Myocyte (in vitro differentiated cells): Measurements from ENCODE around the gene PATJ. TPM values are rescaled to one million over a fixed set of nuclear protein-coding genes. Genes with fewer than 3 reads are reported as not detected.

ENCODE experiments used
- DNase-seq: peaks from one replicate; pipeline ENCODE4 v3.0.0-alpha.2; 2012; ENCODE audit warnings: low read depth
- total RNA-seq: library from RNA; depleted of rRNA; stranded (reverse); fragments of >200 nt; gene quantifications from 2 replicates; pipeline ENCODE4 v1.2.3, GENCODE V29; 2014

The PATJ gene
- total RNA-seq, 1 donor from 2014 or later, result 1.7 TPM

GRCh38 chr1:61981870-61982660 lies 239.8 kb downstream of the PATJ start:
- no peak for DNase-seq

- DNase-seq, result no peak
Measured at GRCh38 chr1:61983236-61983635, 241.0 kb downstream of the PATJ start.

- no peak for DNase-seq
Measured at GRCh38 chr1:61992257-61992656, 250.0 kb downstream of the PATJ start.

GRCh38 chr1:61993331-61993961 lies 251.2 kb downstream of the PATJ start:
- DNase-seq, result no peak

- no peak for DNase-seq
Measured at GRCh38 chr1:61995641-61996040, 253.4 kb downstream of the PATJ start.

GRCh38 chr1:61997123-61997522 lies 254.8 kb downstream of the PATJ start:
- DNase-seq, result no peak

GRCh38 chr1:62003777-62004176 lies 261.5 kb downstream of the PATJ start:
- DNase-seq, result no peak

GRCh38 chr1:62006690-62007089 lies 264.4 kb downstream of the PATJ start:
- no peak for DNase-seq

- no peak for DNase-seq
Measured at GRCh38 chr1:62011006-62011405, 268.7 kb downstream of the PATJ start.

GRCh38 chr1:62012095-62012494 lies 269.8 kb downstream of the PATJ start:
- DNase-seq, result no peak

GRCh38 chr1:62012836-62013235 lies 270.6 kb downstream of the PATJ start:
- no peak for DNase-seq

GRCh38 chr1:62013264-62013663 lies 271.0 kb downstream of the PATJ start:
- DNase-seq, result no peak

- no peak for DNase-seq
Measured at GRCh38 chr1:62022382-62022983, 280.2 kb downstream of the PATJ start.

- no peak for DNase-seq
Measured at GRCh38 chr1:62024690-62025089, 282.4 kb downstream of the PATJ start.

- no peak for DNase-seq
Measured at GRCh38 chr1:62025154-62025553, 282.9 kb downstream of the PATJ start.

- no peak for DNase-seq
Measured at GRCh38 chr1:62025892-62026291, 283.6 kb downstream of the PATJ start.

GRCh38 chr1:62029704-62030103 lies 287.4 kb downstream of the PATJ start:
- DNase-seq, result no peak

GRCh38 chr1:62034790-62035189 lies 292.5 kb downstream of the PATJ start:
- no peak for DNase-seq

GRCh38 chr1:62037274-62037673 lies 295.0 kb downstream of the PATJ start:
- DNase-seq, result no peak

GRCh38 chr1:62038594-62039284 lies 296.5 kb downstream of the PATJ start:
- DNase-seq, result no peak

GRCh38 chr1:62040450-62040849 lies 298.2 kb downstream of the PATJ start:
- no peak for DNase-seq

- DNase-seq, result no peak
Measured at GRCh38 chr1:62040973-62041372, 298.7 kb downstream of the PATJ start.
